Smooth muscle cell (in vitro differentiated cells): Measurements from ENCODE around the gene ACOX3. TPM values are rescaled to one million over a fixed set of nuclear protein-coding genes. Genes with fewer than 3 reads are reported as not detected.

ENCODE experiments used
- DNase-seq: peaks from one replicate; lab custom pipeline; 2025; ENCODE audit not compliant: unreplicated experiment; lab: John Stamatoyannopoulos, UW
- H2AFZ ChIP-seq: fragments of 200-600 bp; sonication (generic); 2 replicates; pipeline ENCODE4 v1.6.0; 2016; ENCODE audit warnings: antibody characterized with exemption, low read depth, mild to moderate bottlenecking
- H3F3A ChIP-seq: fragments of 200-600 bp; sonication (generic); 2 replicates; pipeline ENCODE4 v1.6.0; 2017; ENCODE audit warnings: antibody characterized with exemption, low read depth
- H3K27ac ChIP-seq: fragments of 200-600 bp; sonication (generic); 2 replicates; pipeline ENCODE4 v1.5.1; 2016; ENCODE audit warnings: low read depth, mild to moderate bottlenecking
- H3K27me3 ChIP-seq: fragments of 200-600 bp; sonication (generic); 2 replicates; pipeline ENCODE4 v1.6.1; 2016; ENCODE audit warnings: low read depth, mild to moderate bottlenecking
- H3K36me3 ChIP-seq: fragments of 200-600 bp; sonication (generic); 2 replicates; pipeline ENCODE4 v1.5.1; 2016; ENCODE audit warnings: low read depth
- H3K4me1 ChIP-seq: fragments of 200-600 bp; sonication (generic); 2 replicates; pipeline ENCODE4 v1.5.1; 2016; ENCODE audit warnings: low read depth
- H3K4me2 ChIP-seq: fragments of 200-600 bp; sonication (generic); 2 replicates; pipeline ENCODE4 v1.6.0; 2016; ENCODE audit warnings: mild to moderate bottlenecking
- H3K4me3 ChIP-seq: fragments of 200-600 bp; sonication (generic); 2 replicates; pipeline ENCODE4 v1.5.1; 2016; ENCODE audit warnings: mild to moderate bottlenecking
- H3K79me2 ChIP-seq: fragments of 200-600 bp; sonication (generic); 2 replicates; pipeline ENCODE4 v1.6.0; 2016; ENCODE audit warnings: low read depth, mild to moderate bottlenecking
- H3K9ac ChIP-seq: fragments of 200-600 bp; sonication (generic); 2 replicates; pipeline ENCODE4 v1.6.0; 2016; ENCODE audit warnings: low read depth
- H3K9me3 ChIP-seq: fragments of 200-600 bp; sonication (generic); replicated peaks from 2 replicates; pipeline ENCODE4 v1.5.1; 2016; ENCODE audit warnings: low read depth
- H4K20me1 ChIP-seq: fragments of 200-600 bp; sonication (generic); 2 replicates; pipeline ENCODE4 v1.6.0; 2016; ENCODE audit warnings: low read depth
- WGBS: methylation state at CpG from one replicate; pipeline ENCODE4 v1.1.7; 2016; ENCODE audit warnings: low lambda C conversion rate; 5-methylcytosine and 5-hydroxymethylcytosine counted together
- polyA plus RNA-seq: library from polyadenylated mRNA; unstranded; fragments of >200 nt; fragmentation: Nextera tagmentation; extraction: Ambion mirVana; gene quantifications from 2 replicates; pipeline ENCODE4 v1.2.1, GENCODE V29; 2016
- total RNA-seq: library from RNA; depleted of rRNA; stranded (reverse); fragments of >200 nt; gene quantifications from 2 replicates; pipeline ENCODE4 v1.2.3, GENCODE V29; 2014
- TF ChIP-seq, protein P1 (sequence below): fragments of 200-600 bp; sonication (generic); IDR thresholded peaks from 2 replicates; pipeline ENCODE4 v1.5.1; 2017; ENCODE audit warnings: borderline replicate concordance, mild to moderate bottlenecking, antibody characterized with exemption; ENCODE audit not compliant: insufficient read depth, poor library complexity, severe bottlenecking

The ACOX3 gene
- total and polyA plus RNA-seq, 2 experiments from 2014 or later: 25.0 to 27.9 TPM

DNA sequence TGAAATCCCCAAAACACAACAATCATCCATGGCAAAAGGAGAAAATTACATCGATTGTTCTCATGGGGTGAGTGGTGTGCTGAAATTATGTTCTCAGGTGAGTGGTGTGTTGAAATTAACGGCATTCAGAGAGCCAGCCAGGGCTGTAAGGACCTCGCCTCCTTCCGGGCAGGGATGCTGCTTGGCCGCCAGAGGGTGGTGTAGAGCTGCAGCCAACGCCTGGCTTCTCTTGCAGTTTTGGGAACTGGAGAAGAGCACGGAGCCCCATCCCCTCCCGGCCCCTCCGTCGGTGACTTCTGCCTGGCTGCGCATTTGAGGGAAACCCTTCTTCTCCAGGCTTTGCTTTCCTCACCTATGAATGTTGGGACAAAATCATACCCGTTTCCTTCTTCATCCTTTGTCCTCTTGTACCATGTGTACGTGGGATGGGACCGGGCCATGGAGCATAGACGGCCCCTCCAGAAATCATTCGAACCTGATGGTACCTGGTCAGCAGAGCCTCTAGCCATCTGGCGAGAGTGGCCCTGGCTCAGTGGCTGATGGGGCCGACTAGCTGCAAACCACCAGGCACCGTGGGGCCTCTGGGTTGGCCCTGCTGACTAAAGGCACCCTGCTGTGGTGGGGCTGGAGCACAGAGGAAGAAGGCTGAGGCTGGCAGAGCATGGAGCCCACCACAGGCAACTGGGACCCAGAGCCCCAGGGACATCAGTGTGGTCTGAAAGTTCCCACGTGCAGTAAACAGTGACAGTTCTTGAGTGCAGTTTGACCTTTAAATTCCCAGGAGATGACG is 28.4 kb upstream of the ACOX3 start:
- Histone ChIP-seq H3K4me3 (no peak overlapping the region), H3F3A (no peaks in the 10 kb centered on the region), H4K20me1 (peaks cover 10% of the 10 kb centered on the region), H3K9me3 (no peaks in the 10 kb centered on the region), H3K4me1 (no peaks in the 10 kb centered on the region), H3K9ac (no peak overlapping the region), H3K27me3 (no peaks in the 10 kb centered on the region), H3K27ac (no peak overlapping the region), H2AFZ (no peak overlapping the region), H3K4me2 (no peak overlapping the region), H3K79me2 (no peaks in the 10 kb centered on the region), H3K36me3 (no peaks in the 10 kb centered on the region)
- WGBS: 55% methylated on average over 19 of the region's 21 CpGs
- DNase-seq: no peak
- TF ChIP-seq, protein P1, sequence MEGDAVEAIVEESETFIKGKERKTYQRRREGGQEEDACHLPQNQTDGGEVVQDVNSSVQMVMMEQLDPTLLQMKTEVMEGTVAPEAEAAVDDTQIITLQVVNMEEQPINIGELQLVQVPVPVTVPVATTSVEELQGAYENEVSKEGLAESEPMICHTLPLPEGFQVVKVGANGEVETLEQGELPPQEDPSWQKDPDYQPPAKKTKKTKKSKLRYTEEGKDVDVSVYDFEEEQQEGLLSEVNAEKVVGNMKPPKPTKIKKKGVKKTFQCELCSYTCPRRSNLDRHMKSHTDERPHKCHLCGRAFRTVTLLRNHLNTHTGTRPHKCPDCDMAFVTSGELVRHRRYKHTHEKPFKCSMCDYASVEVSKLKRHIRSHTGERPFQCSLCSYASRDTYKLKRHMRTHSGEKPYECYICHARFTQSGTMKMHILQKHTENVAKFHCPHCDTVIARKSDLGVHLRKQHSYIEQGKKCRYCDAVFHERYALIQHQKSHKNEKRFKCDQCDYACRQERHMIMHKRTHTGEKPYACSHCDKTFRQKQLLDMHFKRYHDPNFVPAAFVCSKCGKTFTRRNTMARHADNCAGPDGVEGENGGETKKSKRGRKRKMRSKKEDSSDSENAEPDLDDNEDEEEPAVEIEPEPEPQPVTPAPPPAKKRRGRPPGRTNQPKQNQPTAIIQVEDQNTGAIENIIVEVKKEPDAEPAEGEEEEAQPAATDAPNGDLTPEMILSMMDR: peak; percentile 91

DNA sequence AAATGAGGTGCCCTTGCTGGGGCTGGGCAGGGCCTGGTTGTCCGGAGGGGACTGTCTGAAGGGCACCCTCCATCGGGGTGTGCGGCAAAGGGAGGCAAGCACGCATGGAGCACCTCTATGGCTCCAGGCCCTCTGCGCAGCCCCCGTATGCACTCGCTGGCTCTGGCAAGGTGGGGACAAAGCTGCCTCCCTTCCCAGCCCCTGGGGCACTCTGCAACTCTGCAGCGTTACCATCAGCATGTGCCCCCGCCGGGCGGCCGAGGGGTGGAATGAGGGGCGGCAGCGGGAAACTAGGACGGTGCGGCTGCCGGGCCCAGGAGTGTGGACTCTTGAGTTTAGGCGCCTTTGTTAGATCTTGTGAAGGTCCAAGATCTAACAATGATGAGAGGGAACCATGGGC is 26.5 kb upstream of the ACOX3 start:
- TF ChIP-seq, protein P1: no peak
- Histone ChIP-seq H3K79me2 (no peaks in the 10 kb centered on the region), H3K36me3 (no peaks in the 10 kb centered on the region), H3K9me3 (no peaks in the 10 kb centered on the region), H4K20me1 (peaks cover 6% of the 10 kb centered on the region), H3K27me3 (no peaks in the 10 kb centered on the region), H2AFZ (no peak overlapping the region), H3K9ac (no peak overlapping the region), H3F3A (no peaks in the 10 kb centered on the region), H3K4me2 (no peak overlapping the region), H3K4me1 (no peaks in the 10 kb centered on the region), H3K4me3 (no peak overlapping the region), H3K27ac (no peak overlapping the region)
- 92% methylated on average over 18 of the region's 18 CpGs for WGBS
- DNase-seq: no peak

DNA sequence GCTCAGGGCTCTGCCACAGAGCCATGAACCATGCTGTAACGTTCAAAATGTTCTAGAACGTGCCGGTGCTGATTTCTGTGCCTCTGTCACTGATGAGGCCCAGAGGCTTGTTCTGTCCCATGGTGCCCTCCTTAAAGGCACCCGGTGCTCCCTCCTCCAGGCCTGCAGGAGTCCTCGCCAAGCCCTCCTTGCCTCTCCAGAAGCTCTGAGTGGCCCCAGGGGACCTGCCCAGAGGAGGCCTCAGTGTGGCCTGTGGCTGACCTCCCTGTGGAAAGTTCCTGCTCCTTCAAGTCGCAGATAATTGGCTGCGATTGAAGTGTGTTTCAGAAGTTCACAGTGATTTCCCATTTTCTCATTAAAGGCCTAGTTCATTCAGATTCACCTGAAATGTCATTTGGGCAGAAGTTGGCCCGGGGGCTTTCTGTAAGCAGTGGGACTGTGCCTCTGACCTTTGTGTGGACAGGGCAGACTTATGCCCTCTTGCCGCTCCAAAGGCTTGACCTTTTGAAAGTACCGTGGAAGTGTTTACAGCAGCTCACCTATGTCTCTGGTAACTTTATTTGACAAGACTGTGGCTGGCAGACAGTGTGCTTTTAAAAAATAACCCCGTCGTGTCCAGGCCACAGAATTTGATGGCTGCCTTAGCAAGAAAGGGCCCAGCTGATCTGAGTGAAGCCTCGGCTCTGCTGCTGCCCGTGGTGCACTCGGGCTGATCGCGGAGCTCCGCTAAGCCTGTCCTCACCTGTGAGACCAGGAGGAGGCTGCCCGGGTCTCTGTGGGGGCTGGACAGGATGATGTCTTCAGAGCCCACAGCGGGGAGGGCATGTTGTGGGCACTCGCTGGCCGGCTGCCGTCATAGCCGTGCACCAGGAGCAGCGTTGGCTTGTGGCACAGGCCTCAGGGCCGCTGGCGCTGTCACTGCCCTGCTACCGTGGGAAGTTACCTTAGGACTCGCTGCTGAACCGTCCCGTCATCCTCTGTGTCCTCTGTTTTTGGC is 25.4 kb upstream of the ACOX3 start:
- Histone ChIP-seq H3K4me2 (no peak overlapping the region), H3K9me3 (no peaks in the 10 kb centered on the region), H4K20me1 (peaks cover 6% of the 10 kb centered on the region), H3F3A (no peaks in the 10 kb centered on the region), H3K36me3 (no peaks in the 10 kb centered on the region), H3K9ac (no peak overlapping the region), H3K4me1 (no peaks in the 10 kb centered on the region), H2AFZ (no peak overlapping the region), H3K79me2 (no peaks in the 10 kb centered on the region), H3K27ac (no peak overlapping the region), H3K27me3 (no peaks in the 10 kb centered on the region), H3K4me3 (no peak overlapping the region)
- TF ChIP-seq, protein P1: no peak
- DNase-seq: no peak
- 93% methylated on average over 31 of the region's 31 CpGs for WGBS
